HepG2 (cell line): ENCODE measurements around the gene ANKS1A. TPM values are rescaled to one million over a fixed set of nuclear protein-coding genes. Genes with fewer than 3 reads are reported as not detected.

ENCODE experiments used
- ATAC-seq: fragments of 200-7000 bp; cut with Tn5 transposase; 3 replicates; pipeline ENCODE4 v1.9.1; 2020; ENCODE audit warnings: mild to moderate bottlenecking, moderate library complexity
- BruUV-seq: library from RNA; stranded (reverse); fragments of 400-500 nt; replicated peaks from 2 replicates; lab custom pipeline; 2021; lab: Mats Ljungman, UMichigan
- CTCF ChIA-PET: fragments of 300-600 bp; formaldehyde crosslinking; extraction: SDS; loops from one replicate; lab custom pipeline; 2021; ENCODE audit warnings: low total read pairs, inconsistent platforms, low intra/inter-chr PET ratio; lab: Yijun Ruan, JAX
- POLR2A ChIA-PET: fragments of 350-600 bp; sonication (Branson Sonifier 250); formaldehyde crosslinking; loops from one replicate; lab custom pipeline; 2020; ENCODE audit warnings: antibody characterized with exemption, inconsistent platforms; lab: Yijun Ruan, JAX
- DNase-seq: peaks from one replicate; pipeline ENCODE4 v3.0.0-alpha.2; 2015; ENCODE audit warnings: low spot score
- FAIRE-seq: peaks from 3 replicates; lab custom pipeline; 2011; peaks lifted over from hg19 to GRCh38; lab: Jason Lieb, UNC
- H2AFZ ChIP-seq: one replicate; pipeline ENCODE4 v1.6.1; 2011; ENCODE audit warnings: low read length, inconsistent platforms
- H3K27ac ChIP-seq: fragments of 300-600 bp; 3 replicates; pipeline ENCODE4 v1.8.0; 2011; ENCODE audit warnings: mixed run types, mild to moderate bottlenecking, mixed read lengths, low read length, inconsistent platforms; ENCODE audit not compliant: insufficient read depth; ENCODE audit errors: extremely low read length
- H3K27me3 ChIP-seq, 2 experiments: fragments of 200-600 bp in 1 of 2; 2 replicates in 1 of 2; 3 replicates in 1 of 2; pipeline versions ENCODE4 v1.6.0 to v1.8.0; 2011; ENCODE audit warnings: low read length in 2 of 2, mild to moderate bottlenecking in 2 of 2, moderate library complexity in 2 of 2, inconsistent platforms in 1 of 2; ENCODE audit not compliant: insufficient read depth in 2 of 2, control insufficient read depth in 1 of 2
- H3K36me3 ChIP-seq, 2 experiments: fragments of 200-600 bp in 1 of 2; replicated peaks in 1 of 2; 2 replicates in 1 of 2; 3 replicates in 1 of 2; pipeline versions ENCODE4 v1.5.1 to v1.8.0; 2011; ENCODE audit warnings: low read length in 2 of 2, inconsistent platforms in 1 of 2; ENCODE audit not compliant: insufficient read depth in 2 of 2, control insufficient read depth in 1 of 2
- H3K4me1 ChIP-seq: 2 replicates; pipeline ENCODE4 v1.5.1; 2012; ENCODE audit warnings: low read length, inconsistent platforms; ENCODE audit not compliant: insufficient read depth
- H3K4me2 ChIP-seq: 2 replicates; pipeline ENCODE4 v1.6.0; 2011; ENCODE audit warnings: low read depth, low read length, inconsistent platforms
- H3K4me3 ChIP-seq, 3 experiments: fragments of 200-600 bp in 1 of 3; sonication (generic), shearing (Covaris generic) in 1 of 3; replicated peaks in 1 of 3; 2 replicates each; pipeline ENCODE4 v1.5.1; 2011 to 2016; ENCODE audit warnings: low read length in 3 of 3, inconsistent platforms in 2 of 3, low read depth in 2 of 3, mild to moderate bottlenecking in 2 of 3, control low read depth in 1 of 3, mixed read lengths in 1 of 3; ENCODE audit not compliant: insufficient read depth in 1 of 3
- H3K79me2 ChIP-seq: one replicate; pipeline ENCODE4 v1.6.1; 2011; ENCODE audit warnings: low read length, inconsistent platforms; ENCODE audit not compliant: insufficient read depth
- H3K9ac ChIP-seq: 2 replicates; pipeline ENCODE4 v1.6.0; 2011; ENCODE audit warnings: mild to moderate bottlenecking, low read depth, low read length, inconsistent platforms; ENCODE audit not compliant: insufficient read depth
- H3K9me3 ChIP-seq: 2 replicates; pipeline ENCODE4 v1.5.1; 2012; ENCODE audit warnings: mild to moderate bottlenecking, low read length
- H4K20me1 ChIP-seq: 2 replicates; pipeline ENCODE4 v1.6.0; 2011; ENCODE audit warnings: inconsistent platforms, mild to moderate bottlenecking, low read length, moderate library complexity; ENCODE audit not compliant: insufficient read depth
- ARID4A ChIP-seq: sonication (generic); formaldehyde crosslinking; IDR thresholded peaks from 2 replicates; pipeline ENCODE4 v1.5.0; 2020; ENCODE audit warnings: mild to moderate bottlenecking, missing genetic modification reagents, borderline replicate concordance
- HOXA9 ChIP-seq: sonication (generic); formaldehyde crosslinking; IDR thresholded peaks from 2 replicates; pipeline ENCODE4 v1.8.1; 2022; ENCODE audit warnings: missing genetic modification reagents, mild to moderate bottlenecking, moderate library complexity, borderline replicate concordance
- MYNN ChIP-seq: sonication (generic); formaldehyde crosslinking; IDR thresholded peaks from 2 replicates; pipeline ENCODE4 v1.4.0; 2020; ENCODE audit warnings: mild to moderate bottlenecking, low read depth, missing genetic modification reagents
- NAIF1 ChIP-seq: sonication (generic); formaldehyde crosslinking; IDR thresholded peaks from 2 replicates; pipeline ENCODE4 v1.5.0; 2020; ENCODE audit warnings: mild to moderate bottlenecking, missing genetic modification reagents, borderline replicate concordance
- PATZ1 ChIP-seq: sonication (generic); formaldehyde crosslinking; IDR thresholded peaks from 2 replicates; pipeline ENCODE4 v1.4.0; 2020; ENCODE audit warnings: missing genetic modification reagents
- PAX8 ChIP-seq: sonication (generic); formaldehyde crosslinking; IDR thresholded peaks from 2 replicates; pipeline ENCODE4 v1.8.0; 2022; ENCODE audit warnings: mild to moderate bottlenecking, missing genetic modification reagents, borderline replicate concordance
- TAF15 ChIP-seq: fragments of 200-400 bp; formaldehyde crosslinking; IDR thresholded peaks from one replicate; pipeline ENCODE4 v1.6.1; 2018; ENCODE audit warnings: mild to moderate bottlenecking, low read depth, low read length; ENCODE audit not compliant: poor library complexity, severe bottlenecking
- TERF1 ChIP-seq: sonication (generic); formaldehyde crosslinking; IDR thresholded peaks from 2 replicates; pipeline ENCODE4 v1.8.0; 2022; ENCODE audit warnings: mild to moderate bottlenecking, missing genetic modification reagents, moderate library complexity
- ZBTB2 ChIP-seq: sonication (generic); formaldehyde crosslinking; IDR thresholded peaks from 2 replicates; pipeline ENCODE4 v1.8.0; 2022; ENCODE audit warnings: low read depth, missing genetic modification reagents
- ZBTB21 ChIP-seq: sonication (generic); formaldehyde crosslinking; IDR thresholded peaks from 2 replicates; pipeline ENCODE4 v1.4.0; 2020; ENCODE audit warnings: missing genetic modification reagents
- ZFP37 ChIP-seq: sonication (generic); formaldehyde crosslinking; IDR thresholded peaks from 2 replicates; pipeline ENCODE4 v1.4.0; 2020; ENCODE audit warnings: missing genetic modification reagents, borderline replicate concordance
- ZNF234 ChIP-seq: sonication (generic); formaldehyde crosslinking; conservative IDR thresholded peaks from 2 replicates; pipeline ENCODE4 v1.5.1; 2020; ENCODE audit warnings: mild to moderate bottlenecking, missing genetic modification reagents
- WGBS: methylation state at CpG from one replicate; pipeline ENCODE4 v1.1.6; 2017; ENCODE audit warnings: low lambda C conversion rate; 5-methylcytosine and 5-hydroxymethylcytosine counted together
- in situ Hi-C: cut with HindIII; loops from 2 replicates; pipeline ENCODE4 v1.10.0; 2017; ENCODE audit warnings: low pct_unique_long_range_greater_than_20kb; ENCODE audit not compliant: extremely low pct_ligation_motif_present
- intact Hi-C: fragments of 100-400 bp; cut with micrococcal nuclease; formaldehyde crosslinking; loops from one replicate; pipeline ENCODE4 v1.10.0; 2022; ENCODE audit not compliant: unreplicated experiment
- polyA plus RNA-seq, 8 experiments: library from polyadenylated mRNA; depleted of rRNA in 3 of 8; stranded (reverse) in 7 of 8; unstranded in 1 of 8; fragments of >200 nt; fragmentation: Illumina TruSeq in 4 of 8; extraction: Trizol in 4 of 8; gene quantifications; 2 replicates each; pipeline versions ENCODE4 v1.2.1 to v1.2.3, GENCODE V29; 2011 to 2016; ENCODE audit warnings: low read depth in 4 of 8, missing spikeins in 1 of 8, mixed read lengths in 1 of 8; ENCODE audit not compliant: insufficient read depth in 1 of 8
- total RNA-seq, 5 experiments: library from RNA; depleted of rRNA; stranded (reverse); fragments of >200 nt; fragmentation: Illumina TruSeq; extraction: Trizol; gene quantifications; 2 replicates each; pipeline ENCODE4 v1.2.3, GENCODE V29; 2016; ENCODE audit warnings: low read depth in 1 of 5

Gene ANKS1A
- total and polyA plus RNA-seq, 2 of the 13 experiments (the other 11 are each of a cell fraction or from before 2014, with no cell fraction given) = 7.2 to 15.1 TPM

- TF ChIP-seq TERF1 (CRISPR knock-in tag) (no peak), MYNN (CRISPR knock-in tag) (no peak), TAF15 (no peak), ARID4A (CRISPR knock-in tag) (no peak), ZBTB21 (CRISPR knock-in tag) (no peak), HOXA9 (CRISPR knock-in tag) (no peak)
- TF ChIP-seq, all 625 proteins: peak for 0
Observed at GRCh38 chr6:35014786-35015185, 125.7 kb downstream of the ANKS1A start (continued).

- no TSS peak for BruUV-seq
- H3K27ac ChIP-seq = no peak overlapping the region
- peaks cover 13 to 15% of the 10 kb centered on the region in 2 experiments; a peak in 4 of 5 replicates for H3K36me3 ChIP-seq
- no peaks in the 10 kb centered on the region for H3K4me1 ChIP-seq
- DNase-seq (no peak), FAIRE-seq (no peak), ATAC-seq (no peak)
- intact Hi-C loops (no loop called here), in situ Hi-C loops (no loop called here)
- 95% methylated on average over 4 of the region's 4 CpGs for WGBS
- no peak overlapping the region for H3K4me2 ChIP-seq
- CTCF ChIA-PET = no interaction called here
- H3K9ac ChIP-seq = no peak overlapping the region
- H4K20me1 ChIP-seq = no peaks in the 10 kb centered on the region
- no peaks in the 10 kb centered on the region for H3K9me3 ChIP-seq
- POLR2A ChIA-PET = no interaction called here
- no peak overlapping the region for H2AFZ ChIP-seq
- H3K4me3 ChIP-seq = no peak overlapping the region
- no peaks in the 10 kb centered on the region for H3K79me2 ChIP-seq
- no peaks in the 10 kb centered on the region for H3K27me3 ChIP-seq
- no peak for TF ChIP-seq ZFP37 (CRISPR knock-in tag)
- TF ChIP-seq PAX8 (CRISPR knock-in tag) = no peak
- TF ChIP-seq ZNF234 (CRISPR knock-in tag) = no peak
- TF ChIP-seq NAIF1 (CRISPR knock-in tag) = no peak
- no peak for TF ChIP-seq ZBTB2 (CRISPR knock-in tag)
- no peak for TF ChIP-seq PATZ1 (CRISPR knock-in tag)
Observed at GRCh38 chr6:35015476-35015875, 126.4 kb downstream of the ANKS1A start.
